GM12878 (cell line): ENCODE data around the gene AUNIP. TPM values are rescaled to one million over a fixed set of nuclear protein-coding genes. Genes with fewer than 3 reads are reported as not detected.

Experiments
- ATAC-seq: fragments of 200-7000 bp; cut with Tn5 transposase; 3 replicates; pipeline ENCODE4 v1.9.1; 2020; ENCODE audit warnings: mild to moderate bottlenecking, moderate library complexity
- BruUV-seq: library from RNA; stranded (reverse); fragments of 400-500 nt; replicated peaks from 2 replicates; lab custom pipeline; 2021; lab: Mats Ljungman, UMichigan
- CTCF ChIA-PET: fragments of 300-600 bp; sonication (Branson Sonifier 250); formaldehyde crosslinking; extraction: SDS; loops from one replicate; lab custom pipeline; 2021; ENCODE audit warnings: inconsistent platforms; lab: Yijun Ruan, JAX
- POLR2A ChIA-PET: fragments of 350-600 bp; formaldehyde crosslinking; extraction: SDS; loops from one replicate; lab custom pipeline; 2021; ENCODE audit warnings: inconsistent platforms; lab: Charles Lee
- RAD21 ChIA-PET: fragments of 300-600 bp; sonication (Branson Sonifier 250); formaldehyde crosslinking; loops from one replicate; lab custom pipeline; 2023; ENCODE audit warnings: antibody characterized with exemption; ENCODE audit not compliant: unreplicated experiment; lab: Charles Lee
- SMC1A ChIA-PET: fragments of 300-600 bp; sonication (Branson Sonifier 250); formaldehyde crosslinking; loops from one replicate; lab custom pipeline; 2023; ENCODE audit not compliant: unreplicated experiment, uncharacterized antibody; lab: Charles Lee
- DNase-seq: peaks from one replicate; pipeline ENCODE4 v3.0.0-alpha.2; 2011; ENCODE audit warnings: low read depth, low spot score
- FAIRE-seq: peaks from 3 replicates; lab custom pipeline; 2011; peaks lifted over from hg19 to GRCh38; lab: Jason Lieb, UNC
- H2AFZ ChIP-seq: 2 replicates; pipeline ENCODE4 v1.6.0; 2011; ENCODE audit warnings: low read depth, low read length, control low read depth; ENCODE audit not compliant: control insufficient read depth
- H3K27ac ChIP-seq: 2 replicates; pipeline ENCODE4 v1.5.1; 2011; ENCODE audit warnings: control low read depth; ENCODE audit not compliant: control insufficient read depth, insufficient read depth
- H3K27me3 ChIP-seq, 2 experiments: replicated peaks in 1 of 2; 2 replicates each; pipeline versions ENCODE4 v1.6.0 to v1.6.1; 2011; ENCODE audit warnings: low read length in 1 of 2; ENCODE audit not compliant: control insufficient read depth in 2 of 2, insufficient read depth in 2 of 2
- H3K36me3 ChIP-seq, 2 experiments: 2 replicates each; pipeline ENCODE4 v1.5.1; 2011; ENCODE audit warnings: low read length in 1 of 2; ENCODE audit not compliant: control insufficient read depth in 2 of 2, insufficient read depth in 2 of 2
- H3K4me1 ChIP-seq: 2 replicates; pipeline ENCODE4 v1.6.1; 2011; ENCODE audit warnings: mild to moderate bottlenecking, low read length, moderate library complexity, mixed read lengths; ENCODE audit not compliant: control insufficient read depth, insufficient read depth
- H3K4me2 ChIP-seq: 2 replicates; pipeline ENCODE4 v1.6.0; 2011; ENCODE audit warnings: control low read depth; ENCODE audit not compliant: control insufficient read depth, insufficient read depth
- H3K4me3 ChIP-seq: fragments of 200-600 bp; sonication (generic); 2 replicates; pipeline ENCODE4 v1.5.1; 2016
- H3K79me2 ChIP-seq: 2 replicates; pipeline ENCODE4 v1.6.0; 2011; ENCODE audit warnings: low read length; ENCODE audit not compliant: control insufficient read depth, insufficient read depth
- H3K9ac ChIP-seq: 2 replicates; pipeline ENCODE4 v1.8.0; 2011; ENCODE audit warnings: low read length, control low read depth, mixed read lengths; ENCODE audit not compliant: control insufficient read depth, insufficient read depth
- H3K9me3 ChIP-seq: replicated peaks from 3 replicates; pipeline ENCODE4 v1.5.1; 2011; ENCODE audit warnings: mild to moderate bottlenecking, low read length; ENCODE audit not compliant: control insufficient read depth, insufficient read depth
- H4K20me1 ChIP-seq: 2 replicates; pipeline ENCODE4 v1.6.0; 2011; ENCODE audit not compliant: control insufficient read depth, insufficient read depth
- CREB1 ChIP-seq: IDR thresholded peaks from 2 replicates; pipeline ENCODE4 v1.6.1; 2012; ENCODE audit warnings: low read depth, mild to moderate bottlenecking, inconsistent platforms
- E2F8 ChIP-seq: fragments of 450-650 bp; IDR thresholded peaks from 2 replicates; pipeline ENCODE4 v1.6.1; 2018; ENCODE audit warnings: mild to moderate bottlenecking, low read depth, moderate library complexity; ENCODE audit not compliant: partially characterized antibody
- GATAD2B ChIP-seq: fragments of 450-650 bp; conservative IDR thresholded peaks from 2 replicates; pipeline ENCODE4 v1.6.1; 2017; ENCODE audit warnings: low read depth, mild to moderate bottlenecking, moderate library complexity
- HCFC1 ChIP-seq: fragments of 150-350 bp; IDR thresholded peaks from 2 replicates; pipeline ENCODE4 v1.6.1; 2014; ENCODE audit warnings: low read length
- MAX ChIP-seq: IDR thresholded peaks from 2 replicates; pipeline ENCODE4 v1.6.1; 2012; ENCODE audit warnings: low read depth, low read length, improper control_type of control experiment
- MTA2 ChIP-seq: fragments of 450-650 bp; IDR thresholded peaks from 2 replicates; pipeline ENCODE4 v1.6.1; 2016; ENCODE audit warnings: low read depth, mild to moderate bottlenecking, moderate library complexity
- NR2C2 ChIP-seq: IDR thresholded peaks from 2 replicates; pipeline ENCODE4 v1.6.1; 2011; ENCODE audit warnings: borderline replicate concordance, low read depth; ENCODE audit not compliant: control insufficient read depth, insufficient read length
- REST ChIP-seq: IDR thresholded peaks from 2 replicates; pipeline ENCODE4 v1.6.1; 2012; ENCODE audit warnings: mild to moderate bottlenecking, low read depth, low read length
- SMC3 ChIP-seq: IDR thresholded peaks from 2 replicates; pipeline ENCODE4 v1.6.1; 2011; ENCODE audit warnings: low read length, improper control_type of control experiment, borderline replicate concordance
- SP1 ChIP-seq: IDR thresholded peaks from one replicate; pipeline ENCODE4 v1.6.1; 2011; ENCODE audit warnings: low read depth, low read length
- ZBTB11 ChIP-seq: fragments of 450-650 bp; formaldehyde crosslinking; IDR thresholded peaks from 2 replicates; pipeline ENCODE4 v1.5.0; 2022; ENCODE audit warnings: mild to moderate bottlenecking, missing genetic modification characterization
- ZNF274 ChIP-seq: IDR thresholded peaks from one replicate; pipeline ENCODE4 v1.8.0; 2011; ENCODE audit not compliant: insufficient read length, insufficient read depth
- ZNF622 ChIP-seq: fragments of 450-650 bp; IDR thresholded peaks from 2 replicates; pipeline ENCODE4 v1.6.1; 2017; ENCODE audit warnings: mild to moderate bottlenecking, inconsistent platforms
- WGBS: methylation state at CpG from one replicate; pipeline ENCODE4 v1.1.6; 2016; ENCODE audit warnings: low lambda C conversion rate; ENCODE audit not compliant: insufficient replicate concordance, insufficient coverage; ENCODE audit errors: missing lambda C conversion rate; 5-methylcytosine and 5-hydroxymethylcytosine counted together
- in situ Hi-C: fragments of 300-500 bp; cut with MboI; formaldehyde crosslinking; loops from 9 replicates; pipeline ENCODE4 v1.14.3; 2018; ENCODE audit warnings: mixed read lengths
- intact Hi-C: fragments of 100-400 bp; cut with micrococcal nuclease; formaldehyde crosslinking; loops from one replicate; pipeline ENCODE4 v1.14.2; 2022; ENCODE audit not compliant: unreplicated experiment
- polyA plus RNA-seq, 11 experiments: library from polyadenylated mRNA; depleted of rRNA in 4 of 11; unstranded in 6 of 11; stranded (reverse) in 5 of 11; fragments of >200 nt; fragmentation: Nextera tagmentation in 4 of 11; fragmentation: Illumina TruSeq in 1 of 11; extraction: Ambion mirVana in 4 of 11; extraction: Trizol in 1 of 11; gene quantifications; 1 replicate in 1 of 11; 2 replicates in 10 of 11; pipeline versions ENCODE4 v1.2.1 to v1.2.3, GENCODE V29; 2011 to 2016; ENCODE audit warnings: inconsistent platforms in 2 of 11, missing spikeins in 2 of 11, low read depth in 1 of 11
- total RNA-seq, 4 experiments: library from RNA; depleted of rRNA in 3 of 4; stranded (reverse); fragments of >200 nt in 3 of 4; fragmentation: Illumina TruSeq in 1 of 4; extraction: Trizol in 1 of 4; gene quantifications; 2 replicates each; pipeline versions ENCODE4 v1.2.1 to v1.2.3, GENCODE V29; 2013 to 2021

The AUNIP gene
- total and polyA plus RNA-seq, 10 of the 15 experiments (the other 5 are each of a cell fraction or from before 2014, with no cell fraction given): 3.9 to 20.0 (median 12.7) TPM

- no peak for TF ChIP-seq ZBTB11 (CRISPR knock-in tag)
- TF ChIP-seq, all 136 proteins: peak for 0
Measured at GRCh38 chr1:25806418-25806817, 52.8 kb downstream of the AUNIP start (continued).

GRCh38 chr1:25805863-25806225, 53.4 kb downstream of the AUNIP start:
- RAD21 ChIA-PET: no interaction called here
- FAIRE-seq (no peak), ATAC-seq (no peak)
- TF ChIP-seq SP1: no peak
- no peak for TF ChIP-seq SMC3
- no peak for TF ChIP-seq HCFC1
- no peak for TF ChIP-seq ZNF274
- no peak for TF ChIP-seq NR2C2
- TF ChIP-seq ZNF622: no peak
- TF ChIP-seq MTA2: no peak
- TF ChIP-seq E2F8: no peak
- no peak for TF ChIP-seq REST
- TF ChIP-seq MAX: no peak
- TF ChIP-seq GATAD2B: no peak
- TF ChIP-seq CREB1: no peak

More at GRCh38 chr1:25805863-25806225, 53.4 kb downstream of the AUNIP start:
- Histone ChIP-seq H3K79me2 (no peaks in the 10 kb centered on the region), H2AFZ (no peak overlapping the region), H4K20me1 (no peaks in the 10 kb centered on the region), H3K4me1 (peaks cover 40% of the 10 kb centered on the region), H3K27me3 (no peaks in the 10 kb centered on the region), H3K36me3 (no peaks in the 10 kb centered on the region), H3K9me3 (no peaks in the 10 kb centered on the region; the same call in 2 of the 3 replicates), H3K4me2 (no peak overlapping the region), H3K4me3 (no peak overlapping the region), H3K9ac (no peak overlapping the region), H3K27ac (no peak overlapping the region)
- intact Hi-C loops (loop anchor here (10.0 kb wide), 1 partner anchor 561 kb away; the partner anchor contains the start of gene RSRP1), in situ Hi-C loops (loop anchor here (25.0 kb wide), 1 partner anchor 394 kb away; the partner anchor contains the start of gene RHCE)
- ChIA-PET POLR2A (interaction anchor here (1.6 kb wide), 1 partner anchor 14 kb away, joined by 5 read pairs; the partner anchor contains the start of gene MTFR1L), CTCF (interaction anchor here (1.7 kb wide), 1 partner anchor 18 kb away, joined by 6 read pairs; no protein-coding TSS in a partner anchor), SMC1A (no interaction called here)
- 66% methylated on average over 3 of the region's 3 CpGs for WGBS
- BruUV-seq: no TSS peak
- no peak for DNase-seq
